H4 (cell line): ENCODE measurements around the gene ELAC1. TPM values are rescaled to one million over a fixed set of nuclear protein-coding genes. Genes with fewer than 3 reads are reported as not detected.
"Not testable (repeated sequence)": the region's sequence is repeated elsewhere in the genome, so short reads cannot be mapped to it uniquely, and the experiment has no call there.

Source experiments
- DNase-seq: peaks from one replicate; pipeline ENCODE4 v3.0.0-alpha.2; 2015; ENCODE audit warnings: low spot score
- total RNA-seq: library from RNA; depleted of rRNA; stranded (reverse); fragments of >200 nt; shearing (Covaris generic); gene quantifications from 2 replicates; pipeline ENCODE4 v1.2.3, GENCODE V29; 2014

Gene ELAC1
- total RNA-seq, 1 experiment from 2014 or later = 8.5 TPM

GRCh38 chr18:50973367-50974126, 5.7 kb downstream of the ELAC1 start:
- no peak for DNase-seq

DNA sequence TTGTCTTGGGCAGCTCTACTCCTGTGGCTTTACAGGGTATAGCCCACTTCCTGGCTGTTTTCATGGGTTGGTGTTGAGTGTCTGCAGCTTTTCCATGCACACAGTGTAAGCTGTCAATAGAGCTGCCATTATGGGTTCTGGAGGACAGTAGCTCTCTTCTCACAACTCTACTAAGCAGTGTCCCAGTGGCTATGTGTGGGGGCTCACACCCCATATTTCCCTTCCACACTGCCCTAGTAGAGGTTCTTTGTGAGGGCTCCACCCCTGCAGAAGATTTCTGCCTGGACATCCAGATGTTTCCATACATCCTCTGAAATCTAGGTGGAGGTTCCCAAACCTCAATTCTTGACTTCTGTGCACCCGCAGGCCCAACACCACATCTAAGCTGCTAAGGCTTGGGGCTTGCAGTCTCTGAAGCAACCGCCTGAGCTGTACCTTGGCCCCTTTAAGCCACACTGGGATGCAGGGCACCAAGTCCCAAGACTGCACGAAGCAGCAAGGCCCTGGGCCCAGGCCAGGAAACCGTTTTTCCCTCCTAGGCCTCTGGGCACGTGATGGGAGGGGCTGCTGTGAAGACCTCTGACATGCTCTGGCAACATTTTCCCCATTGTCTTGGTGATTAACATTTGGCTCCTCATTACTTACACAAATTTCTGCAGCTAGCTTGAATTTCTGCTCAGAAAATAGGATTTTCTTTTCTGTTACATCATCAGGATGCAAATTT, 9.4 kb downstream of the ELAC1 start:
- no peak for DNase-seq

GRCh38 chr18:50981381-50981780, 13.5 kb downstream of the ELAC1 start:
- DNase-seq = no peak

DNA sequence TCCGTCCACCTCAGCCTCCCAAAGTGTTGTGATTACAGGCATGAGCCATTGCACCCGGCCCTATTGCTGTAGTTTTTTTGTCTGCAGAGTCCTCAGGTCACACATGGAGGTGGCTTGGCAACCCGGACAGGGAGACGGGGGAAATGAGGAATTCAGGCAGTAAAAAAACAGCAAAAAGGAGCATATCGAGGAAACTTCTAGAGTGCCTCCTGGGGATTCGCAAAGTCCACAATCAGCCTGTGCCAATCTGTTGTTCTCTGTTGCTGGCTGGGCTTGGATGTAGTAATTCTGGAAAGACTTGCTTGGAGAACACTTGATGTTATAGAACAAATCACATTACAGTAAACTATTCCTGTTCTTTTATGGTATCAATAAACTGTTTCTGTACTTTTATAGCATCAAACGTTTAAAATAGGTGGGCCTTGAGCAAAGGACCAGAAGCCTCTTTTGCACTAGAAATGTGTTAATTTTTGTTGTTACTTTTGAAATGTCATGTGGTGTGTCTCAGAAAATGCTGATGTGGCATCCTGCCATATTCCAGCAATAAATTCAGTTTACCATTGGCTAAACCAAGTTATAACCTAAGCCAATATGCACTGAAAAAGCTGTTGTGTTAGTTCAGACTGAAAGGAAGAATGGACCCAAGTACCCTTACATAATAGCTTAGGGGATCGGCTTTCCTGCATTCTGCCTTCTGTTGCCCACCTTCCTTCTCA, 14.4 kb downstream of the ELAC1 start:
- DNase-seq = no peak

- DNase-seq = no peak
These were observed 15.0 kb downstream of the ELAC1 start for GRCh38 chr18:50982802-50983179.

- no peak for DNase-seq
These were observed 18.7 kb downstream of the ELAC1 start for GRCh38 chr18:50986360-50987087.

- DNase-seq = no peak
These were observed 19.4 kb downstream of the ELAC1 start for GRCh38 chr18:50987261-50987660.

GRCh38 chr18:50989711-50990110, 21.9 kb downstream of the ELAC1 start:
- DNase-seq = no peak

DNA sequence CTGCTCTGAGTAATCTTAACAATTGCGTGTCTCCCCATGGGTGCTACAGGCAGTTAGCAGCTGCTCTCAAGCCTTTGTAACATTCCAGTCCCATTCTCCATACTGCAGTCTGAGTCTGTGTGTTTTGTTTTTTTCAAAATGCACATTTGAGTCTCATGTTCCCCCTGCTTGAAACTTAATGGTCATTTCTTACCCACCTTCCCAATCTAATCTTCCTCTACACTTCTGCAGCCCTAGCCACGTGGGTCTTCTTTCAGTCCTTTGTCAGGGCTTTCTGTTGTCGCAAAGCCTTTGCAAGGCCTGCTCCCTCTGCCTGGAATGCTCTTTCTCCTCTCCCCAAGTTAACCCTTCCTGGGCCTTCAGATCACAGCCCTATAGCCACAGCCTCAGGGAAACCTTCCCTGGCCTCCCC, 24.5 kb downstream of the ELAC1 start:
- DNase-seq = no peak

- DNase-seq = no peak
These were observed 26.2 kb downstream of the ELAC1 start for GRCh38 chr18:50994031-50994430.

GRCh38 chr18:51003174-51003573, 35.3 kb downstream of the ELAC1 start:
- not testable (repeated sequence) for DNase-seq

DNA sequence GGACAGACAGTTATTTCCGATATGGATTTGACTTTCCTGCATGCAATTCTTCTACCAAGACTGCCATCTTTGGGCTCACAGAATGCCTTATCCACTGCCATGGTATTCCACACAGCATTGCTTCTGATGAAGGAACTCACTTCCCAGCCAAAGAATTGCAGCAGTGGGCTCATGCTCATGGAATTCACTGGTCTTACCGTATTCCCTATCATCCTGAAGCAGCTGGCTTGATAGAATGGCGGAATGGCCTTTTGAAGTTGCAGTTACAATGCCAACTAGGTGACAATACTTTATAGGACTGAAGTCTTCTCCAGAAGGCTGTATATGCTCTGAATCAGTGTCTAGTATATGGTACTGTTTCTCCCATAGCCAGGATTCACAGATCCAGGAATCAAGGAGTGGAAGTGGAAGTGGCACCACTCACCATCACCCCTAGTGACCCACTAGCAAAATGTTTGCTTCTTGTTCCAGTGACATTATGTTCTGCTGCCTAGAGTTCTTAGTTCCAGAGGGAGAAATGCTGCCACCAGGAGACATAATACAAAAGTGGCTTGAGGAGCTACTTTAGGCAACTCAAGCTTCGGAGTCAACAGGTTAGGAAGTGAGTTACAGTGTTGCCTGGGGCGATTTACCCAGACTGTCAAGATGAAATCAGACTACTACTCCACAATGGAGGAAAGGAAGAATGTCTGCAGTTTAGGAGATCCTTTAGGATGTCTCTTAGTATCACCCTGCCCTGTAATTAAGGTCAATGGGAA, 38.4 kb downstream of the ELAC1 start:
- DNase-seq = no peak

DNA sequence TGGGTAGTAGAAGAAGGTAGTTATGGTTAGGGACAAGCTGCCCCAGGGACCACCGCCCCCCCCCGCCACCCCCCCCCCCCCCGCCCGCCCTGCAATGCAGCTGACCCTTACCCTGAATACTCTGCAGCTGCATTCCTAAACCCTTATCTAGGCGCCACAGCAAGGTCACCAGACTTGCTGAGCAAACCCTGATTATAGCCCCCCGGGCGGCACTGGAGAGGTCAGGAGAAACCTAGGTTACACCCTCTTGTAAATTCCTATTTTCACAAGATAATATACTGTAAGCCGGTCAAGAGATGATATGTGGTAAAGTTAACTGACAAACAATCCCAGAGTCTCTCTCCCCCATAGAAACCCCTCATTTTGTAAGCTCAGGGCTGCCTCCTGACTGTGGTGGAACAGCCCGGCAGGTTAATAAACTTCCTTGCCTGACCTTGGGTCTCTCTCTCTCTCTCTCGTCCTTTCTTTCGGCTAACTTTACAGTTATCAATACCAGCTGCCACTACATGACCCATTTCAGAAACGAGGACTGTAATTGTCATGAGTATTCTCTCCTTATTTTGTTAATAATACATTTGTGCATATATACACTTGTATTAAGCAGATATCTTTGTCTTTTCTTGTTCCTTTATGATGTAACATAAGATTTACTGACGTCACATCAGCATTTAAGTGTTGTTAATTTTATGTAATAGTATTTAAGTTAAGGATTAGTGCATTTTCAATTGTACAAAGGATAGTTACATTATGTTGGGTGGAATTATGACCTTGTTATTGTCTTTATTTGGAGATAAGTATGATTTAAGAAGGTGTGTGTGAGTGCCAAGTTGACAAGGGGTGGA, 39.3 kb downstream of the ELAC1 start:
- DNase-seq = no peak

DNA sequence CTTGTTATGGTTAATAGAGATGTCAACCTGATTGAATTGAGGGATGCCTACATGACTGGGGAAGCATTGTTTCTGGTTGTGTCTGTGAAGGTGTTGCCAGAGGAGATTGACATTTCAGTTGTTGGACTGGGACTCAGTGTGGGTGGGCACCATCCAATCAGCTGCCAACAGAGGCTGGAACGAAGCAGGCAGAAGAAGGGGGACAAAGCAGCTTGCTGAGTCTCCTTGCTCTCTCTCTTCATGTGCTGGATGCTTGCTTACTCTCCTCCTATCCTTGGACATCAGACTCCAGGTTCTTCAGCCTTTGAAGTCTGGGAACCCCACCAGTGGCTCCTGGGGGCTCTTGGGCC, 39.9 kb downstream of the ELAC1 start:
- DNase-seq = no peak

DNA sequence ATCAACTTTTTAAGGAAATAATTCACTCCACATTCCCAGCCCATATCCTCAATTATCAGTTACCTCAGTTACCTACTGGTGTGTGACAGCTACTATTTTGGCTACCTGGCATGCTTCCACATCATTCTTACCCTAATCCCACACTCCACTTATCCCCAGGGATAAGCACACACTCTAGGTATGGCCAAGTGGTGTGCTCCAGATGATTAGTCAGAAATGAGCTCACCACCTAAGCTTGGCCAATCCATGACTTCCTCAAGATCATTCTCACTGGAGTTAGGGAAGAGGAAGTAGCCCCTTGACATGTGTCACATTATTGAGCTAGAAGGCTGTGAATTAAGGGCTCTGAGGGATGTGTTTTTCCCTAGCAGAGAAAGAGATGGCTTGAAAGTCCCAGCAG, 41.2 kb downstream of the ELAC1 start:
- no peak for DNase-seq

DNA sequence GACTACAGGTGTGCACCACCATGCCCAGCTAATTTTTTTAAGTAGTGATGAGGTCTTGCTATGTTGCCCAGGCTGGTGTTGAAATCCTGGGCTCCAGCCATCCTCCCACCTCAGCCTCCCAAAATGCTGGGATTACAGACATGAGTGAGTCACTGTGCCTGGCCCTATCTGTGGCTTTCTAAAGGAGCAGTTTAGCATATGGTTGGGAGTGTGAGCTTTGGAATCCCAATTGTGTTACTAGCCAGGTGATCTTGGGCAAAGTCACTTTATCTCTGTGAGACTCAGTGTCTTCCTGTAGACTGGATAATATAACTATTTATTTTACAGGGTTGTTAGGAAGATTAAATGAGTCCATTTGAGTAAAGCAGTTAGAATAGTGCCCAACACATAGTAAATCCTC, 42.4 kb downstream of the ELAC1 start:
- DNase-seq = no peak

- no peak for DNase-seq
These were observed 43.9 kb downstream of the ELAC1 start for GRCh38 chr18:51011709-51012108.

- no peak for DNase-seq
These were observed 44.6 kb downstream of the ELAC1 start for GRCh38 chr18:51012441-51012840.

DNA sequence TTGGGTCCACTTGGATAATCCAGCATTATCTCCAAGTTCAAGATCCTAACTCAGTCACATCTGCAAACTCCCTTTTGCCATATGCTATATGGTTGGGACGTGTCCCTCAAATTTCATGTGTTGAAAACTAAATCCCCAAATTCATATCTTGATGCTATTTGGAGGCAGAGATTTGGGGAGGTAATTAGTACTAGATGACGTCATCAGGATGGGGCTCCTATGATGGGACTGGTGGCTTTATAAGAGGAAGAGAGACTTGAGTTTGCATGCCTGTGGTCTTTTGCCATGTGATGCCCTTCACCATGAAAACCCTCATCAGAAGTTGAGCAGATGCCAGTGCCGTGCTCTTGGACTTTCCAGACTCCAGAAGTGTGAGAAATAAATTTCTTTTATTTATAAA, 45.4 kb downstream of the ELAC1 start:
- no peak for DNase-seq

- no peak for DNase-seq
These were observed 49.5 kb downstream of the ELAC1 start for GRCh38 chr18:51017140-51017879.
